Suprapubic skin (tissue), 3 donors: ENCODE results near the gene PPFIA4.

Experiments
- POLR2AphosphoS5 ChIP-seq, 3 donors: sonication (generic); formaldehyde crosslinking; IDR thresholded peaks; one replicate each; pipeline ENCODE4 v1.6.1; 2017; ENCODE audit warnings: antibody characterized with exemption in 3 of 3
- TF ChIP-seq, protein P1 (sequence below), 2 donors: fragments of 200-600 bp in 1 of 2; fragments of 450-650 bp in 1 of 2; sonication (generic) in 1 of 2; IDR thresholded peaks; one replicate each; pipeline ENCODE4 v1.5.1; 2016 to 2019; ENCODE audit warnings: antibody characterized with exemption in 2 of 2, mild to moderate bottlenecking in 1 of 2, moderate library complexity in 1 of 2

GRCh38 chr1:203081465-203082230 lies 55.4 kb downstream of the PPFIA4 start:
- TF ChIP-seq, protein P1, sequence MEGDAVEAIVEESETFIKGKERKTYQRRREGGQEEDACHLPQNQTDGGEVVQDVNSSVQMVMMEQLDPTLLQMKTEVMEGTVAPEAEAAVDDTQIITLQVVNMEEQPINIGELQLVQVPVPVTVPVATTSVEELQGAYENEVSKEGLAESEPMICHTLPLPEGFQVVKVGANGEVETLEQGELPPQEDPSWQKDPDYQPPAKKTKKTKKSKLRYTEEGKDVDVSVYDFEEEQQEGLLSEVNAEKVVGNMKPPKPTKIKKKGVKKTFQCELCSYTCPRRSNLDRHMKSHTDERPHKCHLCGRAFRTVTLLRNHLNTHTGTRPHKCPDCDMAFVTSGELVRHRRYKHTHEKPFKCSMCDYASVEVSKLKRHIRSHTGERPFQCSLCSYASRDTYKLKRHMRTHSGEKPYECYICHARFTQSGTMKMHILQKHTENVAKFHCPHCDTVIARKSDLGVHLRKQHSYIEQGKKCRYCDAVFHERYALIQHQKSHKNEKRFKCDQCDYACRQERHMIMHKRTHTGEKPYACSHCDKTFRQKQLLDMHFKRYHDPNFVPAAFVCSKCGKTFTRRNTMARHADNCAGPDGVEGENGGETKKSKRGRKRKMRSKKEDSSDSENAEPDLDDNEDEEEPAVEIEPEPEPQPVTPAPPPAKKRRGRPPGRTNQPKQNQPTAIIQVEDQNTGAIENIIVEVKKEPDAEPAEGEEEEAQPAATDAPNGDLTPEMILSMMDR (IDR thresholded peaks at IDR 0.05): no peak
- TF ChIP-seq POLR2AphosphoS5 (IDR thresholded peaks at IDR 0.05): no peak
